HS-5 (cell line): ENCODE results near the gene MMS22L.
"Not testable (repeated sequence)": the region's sequence is repeated elsewhere in the genome, so short reads cannot be mapped to it uniquely, and the experiment has no call there.

Source experiments
- DNase-seq: peaks from one replicate; pipeline ENCODE4 v3.0.0-alpha.2; 2012; ENCODE audit warnings: low read depth

The MMS22L gene

DNA sequence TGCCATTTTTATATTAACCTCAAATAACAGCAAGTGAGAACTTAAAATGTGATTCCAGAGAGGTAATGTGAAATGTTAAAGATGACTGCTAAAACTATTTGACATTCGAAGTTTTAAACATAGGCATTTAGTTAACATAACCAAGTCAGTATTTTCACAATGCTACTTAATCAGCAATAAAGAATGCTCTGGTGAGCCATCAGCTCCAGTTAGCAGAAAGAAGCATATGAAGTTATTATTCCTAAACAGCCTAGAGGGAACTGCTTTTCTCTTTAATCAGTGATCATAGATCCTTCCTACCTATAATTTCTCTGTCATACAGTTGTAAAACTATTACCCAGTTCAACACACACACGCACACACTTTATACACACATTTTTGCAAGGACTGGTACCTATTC is 60.1 kb downstream of the MMS22L start:
- no peak for DNase-seq

DNA sequence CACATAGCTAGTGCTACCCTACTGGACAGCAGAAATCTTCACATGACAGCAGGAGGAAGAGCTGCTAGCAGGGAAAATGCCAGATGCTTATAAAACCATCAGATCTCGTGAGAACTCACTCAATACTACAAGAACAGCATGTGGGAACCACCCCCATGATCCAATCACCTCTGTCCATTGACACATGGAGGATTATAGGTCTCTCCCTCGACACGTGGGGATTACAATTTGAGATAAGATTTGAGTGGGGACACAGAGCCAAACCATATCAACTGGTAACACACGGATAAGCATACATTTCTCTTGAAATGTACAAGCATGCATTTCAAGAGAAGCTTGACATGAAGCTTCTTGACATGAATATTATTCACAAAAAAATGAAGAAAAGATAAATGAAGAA is 64.1 kb downstream of the MMS22L start:
- DNase-seq = no peak

DNA sequence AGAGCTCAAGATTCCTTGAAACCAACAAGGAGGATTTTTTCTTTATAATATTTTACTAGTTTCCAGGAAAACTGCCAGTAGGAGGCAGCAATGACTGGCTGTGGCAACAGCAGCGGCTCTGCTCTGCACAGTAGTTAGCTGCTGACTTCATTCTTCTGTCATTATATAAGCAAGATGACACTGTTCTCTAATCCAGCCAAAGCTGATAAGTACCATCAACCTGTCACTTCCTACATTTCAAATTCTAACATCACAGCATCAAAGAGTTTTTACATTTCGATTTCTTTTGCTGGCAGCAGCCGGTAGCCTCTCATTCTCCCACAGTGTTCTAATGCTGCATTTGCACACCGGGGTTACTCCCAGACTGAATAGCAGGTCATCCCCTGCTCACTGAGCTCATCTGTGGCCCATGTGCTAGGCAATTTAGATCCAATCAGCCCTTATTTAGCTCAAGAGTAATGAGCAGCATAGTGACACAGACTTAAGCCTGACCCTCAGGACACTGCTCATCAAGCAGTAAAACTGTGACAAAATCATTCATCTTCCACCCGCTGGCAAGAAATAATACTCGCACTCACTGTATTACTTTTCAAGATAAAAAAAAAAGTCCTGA is 67.8 kb downstream of the MMS22L start:
- no peak for DNase-seq

DNA sequence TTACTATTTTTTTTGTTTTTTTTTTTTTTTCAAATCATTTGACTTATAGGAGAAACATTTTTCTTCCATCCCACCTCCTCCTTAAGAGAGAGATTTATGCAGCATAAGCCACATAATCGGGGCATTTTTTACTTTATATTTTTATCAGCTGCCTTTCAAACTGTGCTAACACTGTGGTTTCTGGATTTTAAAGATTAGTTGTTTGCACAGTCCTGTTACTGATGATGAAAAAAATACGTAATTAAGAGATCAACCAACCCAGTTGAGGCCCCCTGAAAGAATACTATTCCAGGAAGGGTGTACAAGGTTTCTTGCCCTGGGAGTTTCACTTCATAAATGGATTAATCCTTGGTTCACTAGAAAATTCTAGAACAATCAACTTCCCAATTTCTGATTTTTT is 68.3 kb downstream of the MMS22L start:
- DNase-seq = no peak

DNA sequence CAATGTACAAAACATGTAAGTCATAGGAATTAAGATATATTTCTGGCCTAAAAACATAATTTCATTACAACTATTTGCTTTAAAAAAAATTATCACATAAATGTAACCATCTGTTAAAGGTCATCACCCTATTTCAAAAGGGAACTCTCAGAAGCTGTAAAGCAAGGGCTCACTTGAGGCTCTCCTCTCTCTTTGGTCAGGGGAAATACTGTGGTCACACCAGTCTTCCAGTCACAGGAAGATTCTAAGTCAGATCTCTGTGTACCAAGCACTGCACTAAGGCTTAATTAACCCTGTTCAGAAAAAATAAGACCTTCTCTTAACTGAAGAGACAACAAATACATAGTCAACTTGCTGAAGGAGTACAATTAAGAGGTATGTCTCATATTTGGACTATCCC is 75.6 kb downstream of the MMS22L start:
- no peak for DNase-seq

DNA sequence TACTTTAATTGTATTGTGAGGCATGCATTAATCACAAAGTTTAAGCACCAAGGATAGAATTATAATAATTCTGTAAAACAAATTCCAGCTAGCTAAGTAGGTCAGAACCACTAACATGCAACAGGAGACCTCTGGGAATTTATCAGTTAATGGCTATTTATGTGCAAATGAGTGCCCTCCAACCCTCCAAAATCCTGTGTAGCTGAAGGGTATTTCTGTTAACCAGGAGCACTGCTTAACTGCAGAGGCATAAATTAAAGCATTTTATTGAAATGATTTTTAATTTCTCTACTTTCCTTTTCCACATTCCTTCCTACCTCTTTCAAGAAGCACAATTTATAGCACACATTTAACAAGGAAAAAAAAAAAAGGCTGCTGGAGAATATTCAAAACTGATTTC is 77.0 kb downstream of the MMS22L start:
- no peak for DNase-seq

DNA sequence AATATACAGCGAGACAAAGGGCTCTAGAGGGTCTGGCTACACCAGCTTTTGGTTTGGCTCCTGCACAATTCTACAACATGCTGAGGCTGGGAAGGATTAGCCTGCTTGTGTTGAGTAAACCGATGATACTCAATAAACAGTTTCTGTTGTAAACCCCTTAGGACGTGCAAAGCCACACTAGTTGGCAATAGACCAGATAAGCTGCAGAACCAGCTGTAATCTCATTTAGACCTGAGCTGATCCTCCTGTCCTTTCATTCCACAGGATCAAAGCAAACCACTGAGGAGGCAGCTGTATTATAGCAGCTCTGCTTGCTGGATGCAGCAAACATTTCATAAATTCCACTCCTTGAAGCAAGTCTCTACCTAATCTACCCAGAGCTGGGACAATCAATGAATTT is 79.7 kb downstream of the MMS22L start:
- no peak for DNase-seq

DNA sequence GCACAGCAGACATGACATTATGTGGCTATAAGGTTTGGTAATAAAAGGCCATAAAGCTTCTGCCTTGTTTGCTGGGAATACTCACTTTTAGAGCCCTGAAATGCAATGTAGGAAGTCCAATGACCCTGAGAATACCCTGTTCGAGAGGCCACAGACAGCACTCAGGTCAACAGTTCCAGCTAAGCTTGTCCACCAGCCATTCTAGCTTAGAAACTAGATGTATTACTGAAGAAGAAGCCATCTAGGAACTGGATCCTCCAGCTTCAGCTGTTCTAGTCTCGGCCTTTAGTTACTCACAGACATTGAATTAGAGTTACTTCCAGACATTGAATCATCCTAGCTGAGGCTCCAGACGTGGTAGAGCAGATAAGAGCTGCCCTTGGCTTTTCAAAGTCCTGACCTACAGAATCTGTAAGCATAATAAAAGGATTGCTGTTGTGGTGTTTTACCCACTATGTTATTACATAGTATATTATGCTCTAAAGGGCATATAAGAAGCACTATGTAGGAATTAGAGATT is 84.9 kb downstream of the MMS22L start:
- DNase-seq = no peak

DNA sequence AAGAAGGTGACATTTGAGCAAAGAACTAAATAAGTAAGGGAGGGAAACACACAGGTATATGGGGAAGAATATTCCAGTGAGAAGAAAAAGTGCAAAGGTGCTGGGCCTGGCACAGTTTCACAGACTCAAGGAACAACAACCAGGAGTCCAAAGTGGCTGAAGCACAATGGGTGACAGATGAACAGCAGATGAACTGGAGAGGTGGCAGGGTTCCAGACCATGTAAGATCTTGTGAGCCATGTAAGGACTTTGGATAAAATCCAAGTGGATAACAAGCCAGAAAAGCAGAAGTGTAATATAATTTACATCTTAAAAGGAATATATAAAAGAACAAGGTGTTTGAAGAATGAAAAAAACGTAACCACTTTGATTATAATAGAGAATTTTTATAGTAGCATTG is 87.9 kb downstream of the MMS22L start:
- no peak for DNase-seq

DNA sequence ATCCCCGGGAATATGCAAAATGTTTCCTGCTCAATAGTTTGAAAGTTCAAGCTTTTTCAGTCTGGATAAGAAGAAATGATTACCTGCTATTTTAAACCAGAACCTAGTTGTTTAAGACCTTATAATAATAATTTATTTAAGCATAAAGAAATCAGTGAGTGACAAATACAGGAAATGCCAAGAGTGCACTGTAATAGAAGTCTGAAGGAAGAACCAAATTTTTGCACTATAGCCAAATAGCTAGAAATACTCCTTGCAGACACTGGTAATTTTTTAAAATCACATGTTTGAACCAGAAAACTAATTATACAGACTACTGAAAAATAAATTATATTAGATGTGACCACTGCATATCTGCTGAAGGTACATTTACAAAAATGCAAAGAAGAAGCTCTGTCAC is 93.2 kb downstream of the MMS22L start:
- peak; percentile 34 for DNase-seq

DNA sequence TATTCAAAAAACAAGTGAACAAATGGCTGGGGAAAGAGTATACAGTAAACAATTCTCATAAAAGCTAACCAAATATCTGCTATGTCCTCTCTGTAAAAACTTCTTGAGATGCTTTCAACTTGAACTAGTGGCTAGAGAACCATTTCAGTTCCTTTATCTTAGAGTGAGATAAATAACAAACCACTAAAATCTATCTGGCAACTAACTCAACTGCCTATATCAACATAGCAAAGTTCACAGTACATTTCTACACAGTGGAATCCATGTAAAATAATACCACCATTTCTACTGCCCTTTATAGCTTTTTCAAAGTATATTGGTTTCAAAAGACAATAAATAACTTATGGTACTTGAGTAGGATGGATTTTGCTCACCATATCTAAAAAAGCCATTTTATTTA is 95.1 kb downstream of the MMS22L start:
- no peak for DNase-seq

DNA sequence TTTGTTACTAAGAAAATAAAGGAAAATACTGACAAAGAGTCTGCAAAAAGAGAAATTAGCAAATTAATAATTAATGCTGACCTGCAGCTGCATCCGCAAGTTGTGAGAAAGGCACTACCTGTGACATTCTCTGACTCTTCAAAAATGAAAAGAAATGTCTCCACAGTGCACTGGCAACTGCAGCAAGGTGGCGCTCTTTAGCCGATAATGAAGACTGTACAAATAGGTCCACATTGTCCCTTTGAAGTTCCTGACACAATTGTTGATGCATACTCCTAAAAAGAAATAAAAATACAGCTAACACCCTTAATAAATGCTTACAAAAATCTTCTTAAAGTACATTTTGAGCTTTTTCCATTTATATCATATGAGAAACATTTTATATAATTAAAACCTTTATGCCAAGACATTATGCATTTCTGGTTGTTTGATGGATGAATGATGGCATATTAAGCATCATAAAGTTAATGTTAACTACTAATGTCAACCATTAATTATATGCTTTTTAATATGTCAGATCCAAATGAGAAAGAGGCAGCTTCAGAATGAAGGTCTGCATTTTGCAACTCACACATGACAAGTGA is 96.5 kb downstream of the MMS22L start:
- peak; percentile 28 for DNase-seq

DNA sequence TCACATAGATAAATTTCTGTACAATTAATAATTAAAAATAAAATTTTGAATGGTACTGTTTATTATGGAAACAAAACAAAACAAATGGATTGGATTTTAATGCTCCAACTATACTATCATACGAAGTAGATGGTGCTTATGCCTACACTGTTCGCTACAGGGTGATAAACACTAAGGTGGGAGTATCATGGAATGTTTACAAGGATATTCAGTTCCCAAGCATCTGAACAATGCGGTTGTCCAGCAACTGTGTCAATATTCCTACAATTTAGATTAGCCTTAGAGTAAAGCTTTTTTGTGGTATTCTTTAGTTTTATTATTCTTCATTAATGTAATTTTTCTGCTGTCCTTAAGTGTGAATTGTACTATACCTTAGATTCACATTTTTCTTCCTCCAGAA is 105.1 kb downstream of the MMS22L start:
- no peak for DNase-seq

DNA sequence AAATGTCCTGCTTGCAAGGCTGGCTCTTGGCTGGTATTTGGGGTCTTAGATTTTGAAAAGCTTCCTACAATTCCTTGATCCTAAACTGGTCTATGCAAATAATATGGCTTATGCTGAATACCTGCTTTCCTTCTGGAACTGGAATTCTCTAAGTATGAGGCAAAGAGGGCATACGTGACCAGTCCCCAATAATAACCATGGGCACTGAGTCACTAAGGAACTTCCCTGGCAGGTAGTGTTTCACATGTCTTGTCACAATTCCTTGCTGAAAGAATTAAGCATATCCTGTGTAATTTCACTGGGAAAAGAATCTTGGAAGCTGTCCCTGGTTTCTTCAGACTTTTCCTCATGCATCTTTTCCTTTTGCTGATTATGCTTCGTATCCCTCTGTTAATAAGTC is 106.5 kb downstream of the MMS22L start:
- no peak for DNase-seq

DNA sequence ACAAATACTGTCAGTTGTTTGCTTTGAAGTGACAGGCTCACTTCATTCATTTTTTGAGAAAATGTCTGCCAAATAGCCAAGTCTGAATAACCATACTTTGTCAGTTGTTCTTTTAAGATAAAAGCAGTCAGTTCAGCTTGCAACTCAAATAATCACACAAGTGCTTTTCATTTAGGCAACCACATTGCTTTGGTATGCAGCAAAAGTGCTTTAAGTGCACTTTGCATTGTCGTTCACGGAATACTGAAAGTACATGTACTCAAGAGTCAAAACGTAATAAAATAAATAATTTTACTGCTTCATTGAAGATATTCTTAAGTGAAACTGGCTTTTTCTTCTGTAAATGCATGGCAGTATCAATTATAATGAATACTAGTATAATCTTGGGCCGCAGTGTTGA is 107.2 kb downstream of the MMS22L start:
- no peak for DNase-seq

DNA sequence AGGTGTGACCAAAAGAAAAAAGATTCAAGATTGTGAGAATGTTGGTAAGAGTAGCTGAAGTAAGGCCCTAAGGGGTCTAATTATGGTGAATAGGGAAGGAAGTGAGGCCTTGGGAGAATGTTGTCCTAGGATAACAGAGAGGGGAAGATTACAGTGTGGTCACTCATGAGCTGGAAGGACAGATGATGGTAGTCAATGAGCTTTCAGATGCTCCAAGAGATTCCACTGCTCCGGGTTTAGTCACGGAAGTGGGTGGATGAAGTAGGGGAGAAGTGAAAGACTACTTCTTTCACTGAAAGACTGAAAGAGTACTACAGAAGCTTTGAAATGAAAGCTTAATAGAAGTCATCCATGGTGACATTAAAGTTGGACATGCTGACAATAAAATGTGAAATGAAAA is 108.5 kb downstream of the MMS22L start:
- no peak for DNase-seq

DNA sequence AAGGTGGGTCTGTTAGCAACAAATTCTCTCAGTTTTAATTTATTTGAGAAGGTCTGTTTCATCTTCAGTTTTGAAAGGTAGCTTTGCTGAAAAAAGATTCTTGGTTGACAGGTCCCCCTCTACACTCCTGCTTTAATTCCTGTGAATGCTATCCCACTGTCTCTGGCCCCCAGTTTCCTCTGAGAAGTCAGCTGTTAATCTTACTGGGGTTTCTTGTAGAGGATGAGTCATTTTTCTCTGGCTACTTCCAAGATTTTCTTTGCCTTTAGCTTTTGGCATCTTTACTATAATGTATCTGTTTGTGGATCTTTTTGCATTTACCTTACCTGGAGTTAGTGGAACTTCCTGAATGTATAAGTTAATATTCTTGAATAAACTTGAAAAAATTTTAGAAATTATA is 122.7 kb downstream of the MMS22L start:
- DNase-seq = no peak

DNA sequence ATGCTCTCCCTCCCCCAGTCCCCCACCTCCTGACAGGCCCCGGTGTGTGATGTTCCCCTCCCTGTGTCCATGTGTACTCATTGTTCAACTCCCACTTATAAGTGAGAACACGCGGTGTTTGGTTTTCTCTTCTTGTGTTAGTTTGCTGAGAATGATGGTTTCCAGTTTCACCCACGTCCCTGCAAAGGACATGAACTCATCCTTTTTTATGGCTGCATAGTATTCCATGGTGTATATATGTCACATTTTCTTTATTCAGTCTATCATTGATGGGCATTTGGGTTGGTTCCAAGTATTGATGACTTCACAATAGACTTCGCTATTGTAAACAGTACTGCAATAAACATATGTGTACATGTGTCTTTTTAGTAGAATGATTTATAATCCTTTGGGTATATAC is 127.6 kb downstream of the MMS22L start:
- DNase-seq = not testable (repeated sequence)

DNA sequence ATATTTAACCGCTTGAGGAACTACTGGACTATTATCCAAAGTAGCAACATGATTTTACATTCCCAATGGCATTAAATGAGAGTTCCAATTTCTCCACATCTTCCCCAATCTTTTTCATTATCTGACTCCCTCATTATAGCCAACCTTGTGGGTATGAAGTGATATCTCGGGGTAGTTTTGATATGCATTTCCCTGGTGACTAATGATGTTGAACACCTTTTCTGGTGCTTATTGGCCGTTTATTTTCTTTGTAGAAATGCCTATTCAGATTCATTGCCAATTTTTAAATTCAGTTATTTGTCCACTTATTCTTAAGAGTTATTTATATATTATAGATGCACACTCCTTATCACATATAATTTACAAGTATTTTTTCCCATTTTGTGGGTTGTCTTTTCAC is 129.0 kb downstream of the MMS22L start:
- DNase-seq = no peak

DNA sequence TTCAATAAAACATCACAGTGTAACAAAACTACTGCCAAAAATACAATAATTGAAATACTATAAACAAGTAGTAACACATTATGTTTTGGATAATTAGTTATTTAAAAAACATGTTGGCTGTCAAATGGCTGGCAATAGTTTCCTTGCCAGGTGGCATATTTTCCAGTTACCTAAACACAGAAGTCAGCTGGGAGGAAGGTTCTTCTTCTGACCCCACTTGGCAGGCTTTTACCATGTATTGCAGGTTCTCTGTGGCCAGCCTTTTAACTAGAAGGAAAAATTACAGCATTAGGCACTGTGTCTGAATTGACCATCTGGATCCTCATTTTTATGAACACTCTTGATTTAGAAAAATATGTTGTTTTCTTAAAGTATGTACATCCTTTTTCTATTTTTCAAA is 131.4 kb downstream of the MMS22L start:
- no peak for DNase-seq

DNA sequence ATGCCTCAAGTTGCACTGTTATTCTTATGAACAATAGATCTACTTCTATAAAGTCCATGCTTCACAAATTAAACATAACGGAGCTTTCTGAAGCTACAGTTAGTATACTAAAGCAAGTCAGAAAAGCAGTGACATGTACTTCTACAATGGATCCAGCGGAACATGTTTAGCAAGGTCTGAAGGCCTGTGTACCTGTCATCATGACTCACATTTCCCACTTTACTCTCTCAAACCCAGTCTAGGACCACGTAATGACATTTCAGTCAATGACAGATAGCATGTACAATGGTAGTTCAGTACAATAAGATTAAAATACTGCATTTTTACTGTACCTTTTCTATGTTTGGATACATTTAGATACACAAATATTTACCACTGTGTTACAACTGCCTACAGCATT is 132.1 kb downstream of the MMS22L start:
- DNase-seq = no peak

DNA sequence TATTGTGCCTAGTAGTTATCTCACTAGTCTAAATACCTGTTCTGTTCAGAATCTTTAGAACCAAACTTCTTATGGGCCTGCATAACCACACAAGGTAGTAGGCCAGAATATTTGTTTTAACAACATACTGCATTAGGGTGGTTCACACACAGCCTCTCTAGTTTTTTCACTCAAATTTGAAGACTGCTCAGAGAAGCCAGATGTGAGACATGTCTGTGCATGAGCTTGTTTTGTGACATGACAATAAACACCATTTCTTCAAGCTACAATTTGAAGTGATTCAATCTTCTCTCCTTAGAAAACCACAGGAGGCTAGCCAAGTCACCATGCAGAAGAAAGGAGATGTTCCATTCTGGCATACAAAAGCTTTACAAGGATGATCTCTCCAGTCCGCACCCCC is 135.6 kb downstream of the MMS22L start:
- no peak for DNase-seq

DNA sequence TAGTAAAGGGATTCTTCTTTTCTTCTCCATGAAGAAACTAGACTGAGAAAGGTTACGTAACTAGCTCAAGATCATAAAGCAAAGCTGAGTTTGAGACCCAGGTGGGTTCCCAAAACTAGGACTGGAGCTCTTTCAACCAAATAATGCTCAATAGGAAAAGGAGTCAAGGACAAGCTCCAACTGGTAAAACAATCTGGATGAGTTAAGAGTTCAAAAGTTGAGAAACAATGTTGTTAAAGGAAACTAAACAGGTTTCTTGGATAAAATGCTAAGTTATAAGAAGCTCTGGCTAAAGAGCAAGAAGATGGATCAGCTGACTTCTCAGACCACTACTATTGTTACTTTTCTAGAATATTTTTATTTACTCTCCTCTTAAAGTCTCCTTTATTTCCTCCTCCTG is 137.3 kb downstream of the MMS22L start:
- no peak for DNase-seq

DNA sequence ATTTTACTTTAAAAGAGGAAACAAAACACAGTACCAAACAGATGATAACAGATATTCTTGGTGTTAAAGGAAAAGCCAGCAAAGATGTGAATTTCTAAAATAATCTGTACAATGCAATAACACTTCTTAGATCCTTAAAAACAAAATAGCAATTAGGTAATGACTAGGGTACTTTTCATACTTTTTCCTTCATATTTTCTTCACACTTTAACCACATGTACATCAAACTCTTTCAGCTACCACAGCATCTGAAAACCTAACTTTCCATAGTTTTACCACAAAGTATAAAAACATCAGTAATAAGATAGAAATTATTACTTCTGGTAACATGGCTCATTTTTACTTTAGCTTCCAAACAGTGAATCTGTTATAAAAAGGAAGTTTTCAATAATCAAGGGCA is 141.3 kb downstream of the MMS22L start:
- DNase-seq = no peak
